Endometrium (tissue), 2 donors: ENCODE data around the gene USP47.

Experiments
- FAIRE-seq: peaks from 2 replicates; lab custom pipeline; 2012; peaks lifted over from hg19 to GRCh38; lab: Jason Lieb, UNC
- donor health status: control.
- donor health status: control.

Gene USP47

DNA sequence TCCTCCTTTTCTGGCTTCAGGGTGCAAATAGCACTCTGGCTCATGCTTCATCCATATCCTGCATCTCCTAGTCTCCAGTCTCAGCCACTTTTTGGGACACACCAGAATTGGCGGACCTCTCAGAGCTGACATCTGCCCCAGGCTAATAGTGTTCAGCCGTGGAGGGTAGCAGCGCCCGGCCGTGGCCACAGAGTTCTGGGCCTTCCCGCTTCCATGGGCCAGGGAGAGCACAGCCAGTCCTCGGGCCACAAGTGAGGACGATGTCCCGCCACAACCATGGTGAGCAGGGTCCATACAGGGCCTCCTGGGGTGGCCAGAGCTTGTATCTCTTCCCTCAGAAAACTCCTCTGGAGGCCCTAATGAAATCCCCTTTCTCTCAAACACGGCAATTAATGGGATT is 140.7 kb downstream of the USP47 start:
- FAIRE-seq = no peak

DNA sequence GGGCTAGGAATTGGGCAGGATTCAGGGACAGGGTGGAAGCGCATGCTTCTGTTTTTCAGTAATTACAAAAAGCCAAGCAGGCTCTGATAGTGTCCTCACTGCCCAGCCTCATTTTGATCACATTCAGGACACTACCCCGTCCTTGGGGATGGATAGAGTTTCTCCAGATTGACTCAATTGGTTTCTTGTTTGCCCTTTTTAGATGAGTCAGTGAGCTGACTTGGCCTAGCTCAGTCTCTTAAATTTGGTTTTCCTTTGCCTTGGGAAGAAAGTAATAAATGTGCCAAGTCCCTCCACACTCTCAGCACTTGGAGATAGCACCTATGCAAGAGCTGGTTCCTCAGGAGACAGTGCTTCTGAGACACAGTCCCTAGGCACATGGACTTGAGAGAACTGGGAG is 141.2 kb downstream of the USP47 start:
- no peak for FAIRE-seq

DNA sequence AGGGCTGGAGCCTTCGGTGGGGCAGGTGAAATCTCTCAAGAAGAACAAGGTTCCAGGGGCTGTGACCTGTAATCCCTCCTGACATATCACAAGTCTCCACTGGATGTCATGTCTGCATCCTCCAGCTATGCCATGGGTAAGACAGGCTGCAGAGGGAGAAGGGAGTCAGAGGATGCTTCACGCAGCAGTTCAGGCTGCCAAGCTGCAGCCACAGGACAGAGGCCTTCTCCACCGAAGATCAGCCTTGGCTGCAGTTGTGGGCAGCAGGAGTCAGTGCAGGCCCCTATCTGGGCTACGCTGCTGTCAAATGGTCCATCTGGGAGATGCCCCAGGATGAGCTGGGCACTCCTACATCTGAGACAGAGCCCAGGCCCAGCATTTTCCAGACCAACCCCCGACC is 141.7 kb downstream of the USP47 start:
- no peak for FAIRE-seq

DNA sequence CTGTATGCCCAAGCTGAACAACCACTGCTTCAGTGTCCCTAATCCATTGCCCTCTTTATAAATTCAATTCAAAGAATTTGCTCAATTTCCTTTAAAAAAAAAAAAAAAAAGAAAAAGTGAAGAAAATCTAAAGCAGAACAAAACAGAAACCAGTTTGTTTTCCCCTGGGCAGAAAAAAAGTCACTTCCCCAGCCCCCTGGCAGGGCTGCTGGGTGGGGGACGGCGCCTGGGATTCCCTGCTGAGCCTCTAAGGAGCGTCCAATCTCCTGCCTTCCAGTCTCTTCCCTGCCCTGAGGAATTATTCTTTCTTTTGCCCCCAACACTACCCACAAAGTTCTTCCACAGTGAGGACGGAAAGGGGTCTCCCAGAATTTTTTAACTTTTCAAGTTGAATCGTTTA is 142.8 kb downstream of the USP47 start:
- FAIRE-seq = no peak

DNA sequence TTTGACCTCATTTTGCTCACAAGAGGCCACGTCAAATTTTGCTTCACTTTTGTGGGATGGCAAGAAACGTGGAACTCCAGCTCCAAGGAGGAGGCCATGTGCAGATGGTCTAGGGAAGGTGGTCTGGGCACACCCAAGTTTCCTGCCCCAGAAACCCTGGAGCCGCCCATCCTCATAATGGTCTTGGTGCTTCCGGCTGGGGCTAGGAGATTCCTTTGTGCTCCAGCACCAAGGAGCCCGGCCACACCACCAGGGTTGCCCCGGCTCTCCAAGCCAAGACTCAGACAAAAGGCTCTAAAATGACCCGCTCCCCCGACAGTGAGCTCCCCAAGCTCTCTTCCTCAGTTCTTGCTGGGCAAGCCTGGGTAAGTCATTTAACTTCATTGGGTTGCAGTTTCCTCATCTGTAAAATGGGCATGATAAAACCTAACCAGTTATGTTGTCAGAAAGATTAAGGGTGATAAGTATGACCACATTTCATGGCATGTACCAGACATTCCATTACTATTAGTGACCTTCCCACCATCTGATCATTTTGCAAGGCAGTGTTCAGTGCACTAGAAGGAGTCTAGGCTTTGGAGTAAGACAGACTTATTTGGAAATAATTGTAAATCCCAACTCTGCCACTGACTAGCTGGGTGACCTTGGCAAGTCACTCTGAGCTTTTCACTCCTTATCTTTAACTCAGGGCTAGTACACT is 143.4 kb downstream of the USP47 start:
- FAIRE-seq = no peak

DNA sequence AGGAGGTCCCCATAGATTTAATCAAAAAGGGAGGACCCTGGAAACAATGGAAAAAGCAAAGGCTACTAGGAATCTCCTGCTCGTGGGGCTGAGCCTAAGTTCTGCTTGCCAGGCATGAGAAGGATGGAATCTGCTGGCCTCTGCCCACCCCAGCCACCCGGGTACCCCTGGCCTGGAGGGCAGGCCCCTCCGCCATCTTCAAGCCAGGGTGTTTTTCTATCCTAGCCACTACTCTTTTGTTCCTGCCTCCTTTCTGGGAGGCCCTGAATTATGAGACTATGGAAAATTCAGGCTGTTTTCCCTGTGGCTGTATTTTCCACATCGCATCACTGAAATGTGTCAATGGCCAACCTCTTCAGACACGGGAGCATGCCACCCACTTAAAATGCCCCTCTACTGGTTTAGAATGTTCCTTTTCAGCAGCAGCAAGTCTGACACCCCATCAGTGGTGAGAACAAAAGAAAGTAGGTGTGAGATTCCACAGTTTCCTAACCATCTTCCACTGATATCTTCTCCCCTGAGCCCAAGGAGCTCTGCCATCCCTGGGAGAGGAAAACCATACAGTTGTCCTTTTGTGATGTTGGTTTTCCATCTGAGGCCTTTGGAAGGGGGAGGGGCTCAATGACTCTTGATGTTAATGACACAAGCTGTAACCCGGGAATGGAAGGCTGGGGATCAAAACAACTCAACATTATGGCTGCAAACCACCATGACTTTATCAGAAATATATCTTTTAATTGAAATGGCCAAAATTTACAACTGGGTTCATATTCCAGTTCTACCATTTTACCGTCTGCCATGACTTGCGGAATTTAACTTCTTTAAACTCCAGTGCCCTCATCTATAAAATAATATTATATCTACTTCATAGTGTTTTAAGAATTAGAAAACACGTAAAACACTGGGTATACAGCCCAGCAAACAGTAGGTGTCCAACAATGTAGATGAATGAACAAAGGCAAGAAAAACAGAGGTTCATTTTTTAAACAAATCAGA is 144.5 kb downstream of the USP47 start:
- FAIRE-seq = no peak

DNA sequence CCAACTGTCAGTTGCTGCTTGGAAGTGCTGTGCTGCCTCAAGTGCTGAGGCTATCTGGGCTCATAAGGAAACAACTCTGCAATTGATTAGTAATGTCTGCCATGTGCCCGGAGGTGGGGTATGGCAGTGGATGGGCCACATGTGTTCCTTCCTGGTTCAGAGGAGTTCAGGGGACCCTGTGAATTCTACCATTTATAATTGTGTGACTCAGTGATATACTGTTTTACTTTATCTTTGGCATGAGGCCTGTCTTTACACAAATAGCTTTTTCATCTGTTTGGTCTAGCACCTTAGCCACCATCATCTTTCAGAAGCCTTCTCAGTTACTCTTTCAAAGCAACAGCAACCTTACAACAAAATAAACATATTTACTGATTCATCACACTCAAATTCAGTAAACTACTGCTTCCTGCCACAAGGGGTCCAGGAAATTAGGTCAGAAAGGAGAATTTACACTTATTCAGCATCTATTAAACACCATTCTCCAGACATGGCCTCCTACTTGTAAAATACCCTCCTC is 145.8 kb downstream of the USP47 start:
- FAIRE-seq = no peak

DNA sequence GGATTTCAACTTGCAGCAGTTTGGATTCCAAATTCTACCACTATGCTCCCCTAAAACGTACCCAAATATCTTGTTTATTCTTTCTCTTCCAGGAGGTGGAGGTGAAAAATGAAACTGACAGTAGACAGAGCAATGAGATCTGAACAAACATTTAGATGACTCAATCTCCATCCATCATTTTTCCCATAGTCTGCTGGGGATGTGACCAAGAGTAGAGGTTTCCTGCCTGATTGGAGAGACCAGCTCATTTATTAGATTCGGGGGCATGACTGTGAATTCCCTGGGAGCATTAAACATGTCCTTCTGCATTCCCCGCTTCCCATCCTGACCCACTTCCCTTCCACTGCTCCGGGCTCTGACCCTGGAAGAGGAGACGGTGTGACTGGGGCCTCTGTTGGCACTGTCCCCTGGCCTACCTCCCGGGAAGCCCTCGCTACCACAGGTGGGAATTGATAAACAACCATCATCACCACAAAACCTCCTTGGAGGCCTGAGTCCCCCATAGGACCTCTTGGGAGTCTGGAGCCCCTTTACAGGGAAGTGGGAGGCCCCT is 146.4 kb downstream of the USP47 start:
- no peak for FAIRE-seq

DNA sequence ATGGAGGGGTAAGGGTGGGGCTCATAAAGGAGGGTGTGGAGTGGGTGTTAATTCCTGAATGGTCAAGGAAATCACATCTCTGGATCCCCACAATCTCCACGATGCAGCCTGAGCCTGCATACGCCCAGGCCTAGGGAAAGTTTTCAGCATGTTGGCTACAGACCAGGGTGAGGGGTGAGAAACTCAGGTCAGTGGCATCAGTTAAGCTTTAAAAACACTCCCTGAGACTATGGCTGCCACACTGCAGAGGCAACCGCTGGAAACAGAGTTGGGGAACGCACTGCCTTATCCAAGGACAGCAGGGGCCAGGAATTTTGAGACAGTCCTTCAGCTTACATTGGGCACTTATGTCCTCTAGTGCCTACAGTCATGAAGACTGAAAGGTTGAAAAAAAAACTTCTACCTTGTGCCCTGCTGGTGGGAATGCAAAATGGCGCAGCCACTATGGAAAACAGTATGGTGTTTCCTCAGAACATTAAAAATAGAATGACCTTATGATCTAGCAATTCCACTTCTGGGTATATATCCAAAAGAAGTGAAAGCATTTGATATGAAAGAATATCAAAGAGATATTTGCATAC is 147.0 kb downstream of the USP47 start:
- FAIRE-seq = no peak

DNA sequence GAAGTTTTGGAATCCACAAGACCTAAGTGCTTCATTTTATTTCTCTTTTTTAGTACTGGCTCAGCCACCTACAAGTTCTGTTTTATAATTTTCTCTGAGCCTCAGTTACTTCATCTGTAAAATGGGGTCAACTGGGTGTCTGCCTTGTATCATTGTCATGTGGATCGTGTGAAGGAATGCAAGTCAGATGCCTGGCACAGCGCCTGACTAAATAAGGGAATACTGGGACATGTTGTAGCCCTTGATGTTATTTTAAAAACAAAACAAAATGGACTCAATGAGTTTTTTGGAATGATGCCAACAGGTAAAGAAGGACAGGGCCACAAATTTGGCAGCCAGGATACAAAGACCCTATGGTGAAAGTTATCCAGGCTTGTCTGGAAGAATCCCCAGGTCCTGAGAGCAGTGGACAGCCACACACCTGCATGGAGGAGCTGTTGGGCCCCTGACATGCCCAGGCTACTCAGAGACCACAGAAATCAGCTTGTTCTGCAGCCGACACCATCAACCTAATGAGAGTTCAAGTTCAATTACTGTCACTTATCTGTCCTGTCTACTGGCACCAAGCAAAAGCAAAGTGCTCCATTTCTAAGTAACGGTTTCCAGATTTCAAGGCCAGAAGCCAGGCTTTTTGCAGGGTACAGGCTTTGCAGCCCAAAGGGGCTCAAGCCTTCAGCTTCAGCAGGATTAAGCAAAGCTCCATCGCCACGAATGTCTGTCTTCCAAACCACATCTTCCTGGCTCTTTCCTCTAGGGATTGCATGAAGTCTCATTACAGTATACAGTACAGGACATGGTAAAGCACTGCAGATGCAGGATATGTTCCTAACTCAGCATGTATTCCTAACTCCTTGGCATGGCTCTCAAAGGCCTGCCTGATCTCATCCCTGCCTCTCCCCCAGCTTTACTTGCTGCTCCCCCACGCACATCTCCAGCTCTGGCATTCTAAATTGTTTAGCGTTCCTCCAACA is 148.3 kb downstream of the USP47 start:
- no peak for FAIRE-seq

DNA sequence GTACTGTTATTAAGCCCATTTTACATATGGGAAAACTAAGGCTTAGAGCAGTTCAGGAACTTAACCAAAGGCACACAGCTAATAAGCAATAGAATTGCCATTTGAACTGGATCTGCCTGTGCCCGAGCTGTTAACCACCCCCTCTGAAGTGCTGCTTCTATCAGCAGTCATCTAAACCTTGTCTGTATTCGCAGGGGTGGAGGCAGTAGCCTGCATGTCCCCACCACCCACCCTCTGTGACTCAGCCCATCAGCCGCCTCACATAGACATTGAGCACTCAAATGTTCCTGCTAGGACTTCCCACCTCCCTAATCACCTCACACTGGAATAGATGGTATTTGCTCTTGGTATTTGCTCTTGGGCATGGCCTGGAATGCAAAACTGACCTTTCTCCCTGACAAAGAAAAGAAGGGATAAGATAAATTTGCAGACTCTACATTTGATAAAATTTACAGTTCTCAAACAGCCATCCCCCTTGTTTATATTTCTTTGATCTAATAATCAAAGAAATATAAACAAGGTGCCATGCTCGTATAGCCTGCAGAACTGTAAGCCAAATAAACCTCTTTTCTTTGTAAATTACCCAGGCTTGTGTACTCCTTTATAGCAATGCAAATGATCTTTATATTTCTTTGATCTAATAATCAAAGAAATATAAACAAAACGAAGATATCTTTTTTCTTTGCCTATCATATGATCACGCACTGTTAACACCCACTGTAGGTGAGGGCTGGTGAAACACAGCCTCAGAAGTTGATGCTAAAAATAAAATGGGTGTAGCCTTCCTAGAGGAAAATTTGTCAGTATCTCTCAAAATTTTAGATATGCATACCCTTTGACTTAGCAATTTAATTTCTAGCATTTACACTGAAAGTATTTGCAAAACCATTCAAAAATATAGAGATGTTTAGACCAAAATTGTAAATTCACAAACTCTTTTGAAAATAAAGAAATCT is 150.8 kb downstream of the USP47 start:
- no peak for FAIRE-seq

DNA sequence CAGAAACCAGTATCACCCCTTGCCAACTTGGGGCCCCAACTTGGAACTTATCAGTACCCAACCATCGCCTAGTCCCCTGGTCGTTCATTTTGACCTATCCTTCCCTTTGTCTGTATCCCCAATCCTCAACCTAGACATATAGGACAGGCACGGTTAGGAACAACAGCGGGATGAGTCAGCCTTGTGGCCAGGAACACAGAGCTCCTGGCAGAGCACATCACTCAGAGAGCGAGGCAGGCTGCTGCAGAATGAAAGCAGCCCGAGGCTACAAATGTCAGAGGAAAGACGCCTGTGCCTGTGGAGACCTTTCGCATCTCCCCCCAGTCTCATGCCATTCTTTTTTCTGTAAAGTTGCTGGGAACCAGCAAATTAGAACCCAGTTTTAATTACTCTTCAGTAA is 152.1 kb downstream of the USP47 start:
- FAIRE-seq = no peak

DNA sequence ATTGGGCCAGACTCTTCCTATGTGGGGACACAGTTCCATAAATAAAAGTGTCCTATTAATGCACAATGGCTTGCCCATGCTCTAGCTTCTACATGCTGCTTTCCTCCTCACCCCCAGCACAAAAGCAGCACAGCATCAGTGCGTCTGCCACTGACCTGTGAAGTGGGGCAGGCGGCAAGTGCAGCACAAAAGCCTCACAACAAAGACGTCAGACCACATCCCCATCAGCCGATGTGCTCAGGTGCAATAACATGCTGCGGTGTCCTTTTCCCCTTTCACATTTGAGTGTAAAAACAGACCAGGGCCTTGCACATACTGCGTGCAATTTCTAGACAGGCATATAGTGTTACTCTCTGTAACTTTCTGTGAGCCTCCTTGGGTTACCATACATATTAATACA is 153.8 kb downstream of the USP47 start:
- FAIRE-seq = no peak

DNA sequence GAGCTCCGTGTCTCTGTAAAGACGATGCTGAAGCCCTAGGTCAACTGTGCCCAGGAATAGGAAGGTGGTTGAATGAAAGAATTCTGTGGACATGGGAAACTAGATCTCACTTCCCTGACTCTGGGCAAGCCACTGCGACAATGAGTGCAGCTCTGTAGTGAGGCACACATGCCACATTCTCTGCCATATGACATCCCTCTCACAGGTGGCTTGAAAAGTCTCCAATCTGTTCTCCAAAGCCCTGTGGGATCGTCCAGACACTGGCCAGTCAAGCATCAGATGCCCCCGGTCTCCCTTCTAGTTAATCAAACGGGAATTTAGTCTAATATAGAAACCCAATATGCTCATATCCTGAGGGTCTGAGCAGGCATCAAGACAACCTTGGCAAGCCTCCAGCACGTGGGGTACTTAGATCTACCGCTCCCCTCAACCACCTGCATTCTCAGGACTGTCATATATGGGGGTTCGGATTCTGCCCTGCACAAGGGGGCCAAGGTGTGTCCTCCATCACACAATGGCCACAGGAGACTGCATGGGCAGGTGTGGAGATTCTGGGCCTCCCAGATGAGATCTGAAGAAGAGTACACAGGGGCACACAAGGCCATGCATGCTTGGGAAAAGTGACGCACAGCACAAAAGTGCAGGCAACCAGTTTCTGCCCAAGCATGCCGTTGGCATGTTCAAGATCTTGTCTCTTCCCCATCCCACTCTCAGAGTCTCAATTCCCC is 154.7 kb downstream of the USP47 start:
- FAIRE-seq = no peak

DNA sequence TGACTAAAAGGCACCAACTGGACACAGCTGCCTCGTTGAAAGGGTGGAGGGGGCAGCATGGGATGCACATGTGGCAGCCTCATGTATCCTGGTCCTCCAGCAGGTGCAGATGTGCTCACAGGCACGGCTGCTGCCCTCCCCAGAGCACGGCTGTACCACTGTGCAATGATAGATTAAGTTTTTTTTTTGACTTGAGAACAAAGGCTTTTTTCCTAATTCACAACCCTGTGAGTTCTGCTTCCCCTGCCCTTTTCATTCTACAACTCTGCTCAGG is 155.2 kb downstream of the USP47 start:
- FAIRE-seq = no peak

DNA sequence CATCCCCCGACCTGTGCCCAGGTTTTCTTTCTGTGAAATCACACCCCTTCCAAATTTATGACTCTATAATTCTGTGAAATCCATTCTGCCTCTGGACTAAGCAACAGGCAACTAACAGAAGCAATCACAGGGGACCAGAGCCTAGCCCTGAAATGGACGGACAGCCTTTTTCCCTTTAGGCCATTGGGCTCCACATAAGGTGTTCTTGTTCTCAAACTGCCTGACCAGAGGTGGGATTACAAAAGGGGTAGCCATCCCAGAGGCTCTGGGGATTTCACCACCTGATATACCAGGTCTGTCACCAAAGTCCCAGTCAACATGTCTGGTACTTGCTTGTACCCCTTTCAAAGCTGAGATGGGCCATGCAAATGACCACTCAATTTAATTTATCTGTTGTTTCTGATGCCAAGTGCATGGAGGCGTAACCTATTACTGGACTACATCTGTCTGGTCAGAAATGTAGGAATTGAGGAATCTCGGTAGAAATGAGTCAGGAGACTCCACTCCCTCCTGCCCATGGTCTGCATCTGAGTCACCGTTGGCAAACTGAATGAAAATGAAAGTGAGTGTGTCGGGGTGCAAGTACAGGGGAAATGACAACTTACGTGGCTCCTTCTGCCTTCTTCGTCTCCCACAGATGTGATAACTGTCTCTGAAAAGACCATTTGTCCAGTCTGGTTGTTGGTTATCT is 156.5 kb downstream of the USP47 start:
- no peak for FAIRE-seq

DNA sequence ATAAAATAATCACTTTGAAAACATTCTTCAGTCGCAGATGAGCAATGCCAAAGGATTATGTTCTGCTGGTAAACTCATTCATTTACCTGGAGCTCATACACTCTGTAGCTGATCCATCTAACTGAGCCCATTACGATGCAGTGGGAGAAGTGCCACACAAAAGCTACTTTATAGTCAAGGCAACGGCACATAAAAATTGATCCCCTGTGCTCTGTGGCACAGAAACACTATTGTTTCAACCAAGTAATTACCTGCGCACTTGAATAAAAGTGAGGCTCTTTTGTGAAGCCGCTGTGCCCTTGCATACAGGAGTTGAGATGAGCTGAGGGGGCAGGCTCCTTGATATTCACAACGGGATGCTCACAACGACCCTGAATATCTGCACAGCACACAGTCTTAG is 159.4 kb downstream of the USP47 start:
- no peak for FAIRE-seq

DNA sequence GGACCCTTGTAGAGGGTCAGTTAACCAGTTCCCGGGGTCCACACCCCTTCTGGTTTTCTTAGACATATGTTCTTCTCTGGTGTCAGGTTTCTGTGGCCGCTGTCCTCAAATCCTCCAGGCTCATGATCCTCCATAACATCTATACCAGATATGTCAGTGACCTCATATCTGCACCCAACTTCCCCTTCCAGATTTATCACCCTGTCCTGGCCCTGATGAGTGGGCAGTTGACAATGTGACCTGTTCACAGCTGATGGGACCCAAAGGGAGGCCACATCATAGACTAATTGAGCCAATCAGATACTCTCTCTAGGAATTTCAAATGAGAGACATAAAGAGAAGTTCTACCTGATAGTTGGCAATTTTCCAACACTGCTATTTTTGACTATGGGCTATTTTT is 161.6 kb downstream of the USP47 start:
- no peak for FAIRE-seq

DNA sequence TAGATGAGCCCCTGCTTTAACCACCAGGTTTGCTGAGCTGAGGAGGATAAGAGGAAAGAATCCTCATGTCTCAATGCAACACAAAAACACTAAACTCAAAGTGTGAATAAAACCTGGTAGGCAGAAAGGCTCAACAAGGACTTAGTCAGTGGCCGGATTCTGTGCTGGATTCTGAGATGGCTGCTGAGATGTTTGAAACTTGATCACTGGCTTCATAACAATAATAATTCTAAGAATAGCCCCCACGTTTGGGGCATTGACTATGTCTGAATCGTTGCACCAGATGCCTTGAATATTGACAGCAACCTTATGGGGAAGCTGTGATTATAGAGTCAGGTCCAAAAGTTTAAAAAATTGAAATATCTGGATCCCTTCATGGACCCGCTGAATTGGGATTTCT is 162.0 kb downstream of the USP47 start:
- FAIRE-seq = no peak
